WTC11 (cell line): Measurements from ENCODE around the gene KIRREL3.

Experiments
- ATF2 ChIP-seq: sonication (generic); formaldehyde crosslinking; IDR thresholded peaks from 2 replicates; pipeline ENCODE4 v1.8.1; 2022; ENCODE audit warnings: low read depth, missing genetic modification reagents, borderline replicate concordance
- CREB1 ChIP-seq: sonication (generic); formaldehyde crosslinking; IDR thresholded peaks from 2 replicates; pipeline ENCODE4 v1.8.0; 2023; ENCODE audit warnings: mild to moderate bottlenecking, missing genetic modification reagents
- CTCF ChIP-seq: fragments of 200-600 bp; IDR thresholded peaks from 2 replicates; pipeline ENCODE4 v1.8.0; 2022; ENCODE audit warnings: antibody characterized with exemption
- NR1H2 ChIP-seq: sonication (generic); formaldehyde crosslinking; IDR thresholded peaks from 2 replicates; pipeline ENCODE4 v1.9.0; 2021; ENCODE audit warnings: mild to moderate bottlenecking, moderate library complexity, missing genetic modification reagents
- TP53 ChIP-seq: sonication (generic); formaldehyde crosslinking; IDR thresholded peaks from 2 replicates; pipeline ENCODE4 v1.8.1; 2023; ENCODE audit warnings: mild to moderate bottlenecking, missing genetic modification reagents
- USF2 ChIP-seq: sonication (generic); formaldehyde crosslinking; IDR thresholded peaks from 2 replicates; pipeline ENCODE4 v1.8.1; 2023; ENCODE audit warnings: mild to moderate bottlenecking, missing genetic modification reagents, moderate library complexity
- ZBTB43 ChIP-seq: sonication (generic); formaldehyde crosslinking; IDR thresholded peaks from 2 replicates; pipeline ENCODE4 v1.8.1; 2023; ENCODE audit warnings: mild to moderate bottlenecking, missing genetic modification reagents
- ZNF425 ChIP-seq: fragments of 250-450 bp; sonication (Bioruptor Pico); conservative IDR thresholded peaks from 2 replicates; pipeline ENCODE4 v1.9.0; 2021; ENCODE audit warnings: mild to moderate bottlenecking

- no peak for TF ChIP-seq NR1H2 (CRISPR knock-in tag)
- no peak for TF ChIP-seq CTCF
- no peak for TF ChIP-seq USF2 (CRISPR knock-in tag)
- no peak for TF ChIP-seq ATF2 (CRISPR knock-in tag)
- TF ChIP-seq CREB1 (CRISPR knock-in tag), result no peak
- no peak for TF ChIP-seq ZBTB43 (CRISPR knock-in tag)
- no peak for TF ChIP-seq TP53
- no peak for TF ChIP-seq ZNF425
Measured at GRCh38 chr11:126414615-126415014, 586.0 kb downstream of the KIRREL3 start.
